Thyroid gland (tissue), 4 donors: ENCODE results near the gene TLL1.

ENCODE experiments used
- POLR2A ChIP-seq, 2 donors: fragments of 450-650 bp; IDR thresholded peaks; one replicate each; pipeline ENCODE4 v1.6.1; 2017; ENCODE audit warnings: antibody characterized with exemption in 2 of 2, mild to moderate bottlenecking in 2 of 2, moderate library complexity in 1 of 2
- TF ChIP-seq, protein P1 (sequence below), 6 experiments: fragments of 200-600 bp in 3 of 6; fragments of 450-650 bp in 3 of 6; sonication (generic) in 3 of 6; IDR thresholded peaks; one replicate each; pipeline ENCODE4 v1.5.1; 2016 to 2019; ENCODE audit warnings: antibody characterized with exemption in 6 of 6, mild to moderate bottlenecking in 2 of 6, inconsistent platforms in 1 of 6, moderate library complexity in 1 of 6

GRCh38 chr4:165992283-165992682 lies 119.2 kb downstream of the TLL1 start:
- TF ChIP-seq, protein P1, sequence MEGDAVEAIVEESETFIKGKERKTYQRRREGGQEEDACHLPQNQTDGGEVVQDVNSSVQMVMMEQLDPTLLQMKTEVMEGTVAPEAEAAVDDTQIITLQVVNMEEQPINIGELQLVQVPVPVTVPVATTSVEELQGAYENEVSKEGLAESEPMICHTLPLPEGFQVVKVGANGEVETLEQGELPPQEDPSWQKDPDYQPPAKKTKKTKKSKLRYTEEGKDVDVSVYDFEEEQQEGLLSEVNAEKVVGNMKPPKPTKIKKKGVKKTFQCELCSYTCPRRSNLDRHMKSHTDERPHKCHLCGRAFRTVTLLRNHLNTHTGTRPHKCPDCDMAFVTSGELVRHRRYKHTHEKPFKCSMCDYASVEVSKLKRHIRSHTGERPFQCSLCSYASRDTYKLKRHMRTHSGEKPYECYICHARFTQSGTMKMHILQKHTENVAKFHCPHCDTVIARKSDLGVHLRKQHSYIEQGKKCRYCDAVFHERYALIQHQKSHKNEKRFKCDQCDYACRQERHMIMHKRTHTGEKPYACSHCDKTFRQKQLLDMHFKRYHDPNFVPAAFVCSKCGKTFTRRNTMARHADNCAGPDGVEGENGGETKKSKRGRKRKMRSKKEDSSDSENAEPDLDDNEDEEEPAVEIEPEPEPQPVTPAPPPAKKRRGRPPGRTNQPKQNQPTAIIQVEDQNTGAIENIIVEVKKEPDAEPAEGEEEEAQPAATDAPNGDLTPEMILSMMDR (IDR thresholded peaks at IDR 0.05), result no peak
- no peak for TF ChIP-seq POLR2A (IDR thresholded peaks at IDR 0.05)
